Measurements from ENCODE around the gene METTL17. TPM values are rescaled to one million over a fixed set of nuclear protein-coding genes. Genes with fewer than 3 reads are reported as not detected.

METTL17 gene
- total and polyA plus RNA-seq, 2 of the 13 experiments (the other 11 are each of a cell fraction or from before 2014, with no cell fraction given) = 122 to 199 TPM

DNA sequence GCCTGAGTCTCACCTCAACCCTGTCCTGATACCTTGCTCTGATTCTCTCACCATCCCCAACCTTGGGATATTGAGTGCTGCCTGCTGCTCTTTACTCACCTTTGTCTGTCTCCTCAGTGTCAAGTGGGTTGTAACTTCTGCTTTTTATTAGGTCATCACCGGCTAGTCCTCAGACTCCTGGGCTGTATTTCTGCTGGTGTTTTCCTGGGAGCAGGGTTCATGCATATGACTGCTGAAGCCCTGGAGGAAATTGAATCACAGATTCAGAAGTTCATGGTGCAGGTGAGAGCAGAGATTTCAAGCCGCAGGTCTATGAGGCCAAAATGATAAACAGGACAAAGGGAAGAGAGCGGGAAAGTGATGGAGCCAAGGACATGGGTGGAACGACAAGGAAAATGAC lies 9.8 kb downstream of the METTL17 start:
- no peak for FAIRE-seq
- in situ Hi-C loops (cut with HindIII; ENCODE audit: extremely low pct_ligation_motif_present, low pct_unique_long_range_greater_than_20kb) = loop anchor here (25.0 kb wide), 1 partner anchor 662 kb away; the partner anchor contains the start of genes CCNB1IP1 and PARP2

DNA sequence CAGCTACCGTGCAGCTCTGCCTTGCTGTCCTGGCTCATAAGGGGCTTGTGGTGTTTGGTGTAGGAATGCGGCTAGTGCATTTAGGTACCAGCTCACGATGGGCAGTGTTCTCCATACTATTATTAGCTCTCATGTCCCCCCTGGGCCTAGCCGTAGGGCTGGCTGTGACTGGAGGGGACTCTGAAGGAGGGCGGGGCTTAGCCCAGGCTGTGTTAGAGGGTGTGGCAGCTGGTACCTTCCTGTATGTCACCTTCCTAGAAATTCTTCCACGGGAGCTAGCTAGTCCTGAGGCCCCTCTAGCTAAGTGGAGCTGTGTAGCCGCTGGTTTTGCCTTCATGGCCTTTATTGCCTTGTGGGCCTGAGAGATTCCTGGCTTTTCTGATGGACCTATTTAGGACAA lies 11.4 kb downstream of the METTL17 start:
- Histone ChIP-seq H3K9me3 (ENCODE audit: low read length) (no peaks in the 10 kb centered on the region), H3K9ac (ENCODE audit: insufficient read depth, low read depth, low read length) (no peak overlapping the region), H3K27ac (ENCODE audit: extremely low read length, insufficient read depth, low read length) (no peak overlapping the region), H3K4me2 (ENCODE audit: low read depth, low read length) (no peak overlapping the region), H3K4me1 (ENCODE audit: insufficient read depth, low read length) (peaks cover 24% of the 10 kb centered on the region), H4K20me1 (ENCODE audit: insufficient read depth, low read length) (no peaks in the 10 kb centered on the region), H3K4me3 (replicated peaks in 1 of 3; ENCODE audit: insufficient read depth in 1 of 3, low read depth in 2 of 3, low read length in 3 of 3) (no peak overlapping the region), H2AFZ (ENCODE audit: low read length) (no peak overlapping the region), H3K36me3 (replicated peaks in 1 of 2; ENCODE audit: control insufficient read depth in 1 of 2, insufficient read depth in 2 of 2, low read length in 2 of 2) (peaks cover 3 to 5% of the 10 kb centered on the region in 2 experiments; a peak in 4 of 5 replicates), H3K27me3 (ENCODE audit: control insufficient read depth in 1 of 2, insufficient read depth in 2 of 2, low read length in 2 of 2) (0 out of 5 replicates have a peak, but pooled peaks cover 0 to 3% of the 10 kb centered on the region in 2 experiments), H3K79me2 (ENCODE audit: insufficient read depth, low read length) (no peaks in the 10 kb centered on the region)
- in situ Hi-C loops (cut with HindIII; ENCODE audit: extremely low pct_ligation_motif_present, low pct_unique_long_range_greater_than_20kb) (no loop called here), intact Hi-C loops (cut with micrococcal nuclease; ENCODE audit: unreplicated experiment) (no loop called here)
- no TSS peak for BruUV-seq (replicated peaks)
- CTCF ChIA-PET (ENCODE audit: low intra/inter-chr PET ratio, low total read pairs) = no interaction called here
- ATAC-seq = no peak; the same call in 2 of the 3 replicates
- no peak for FAIRE-seq
- WGBS (ENCODE audit: low lambda C conversion rate) = 47% methylated on average over 7 of the region's 7 CpGs
- no peak for DNase-seq (ENCODE audit: low spot score)
- POLR2A ChIA-PET = no interaction called here
- TF ChIP-seq REL (CRISPR knock-in tag; conservative IDR thresholded peaks at IDR 0.05) (no peak), ZNF460 (CRISPR knock-in tag; IDR thresholded peaks at IDR 0.05; ENCODE audit: borderline replicate concordance) (no peak), PHF21A (CRISPR knock-in tag; IDR thresholded peaks at IDR 0.05) (no peak), ZFP36 (IDR thresholded peaks at IDR 0.05; ENCODE audit: borderline replicate concordance, low read depth, low read length, partially characterized antibody) (no peak), NR2F6 (IDR thresholded peaks at IDR 0.05) (no peak), NR2F6 (CRISPR knock-in tag; IDR thresholded peaks at IDR 0.05) (no peak)
- TF ChIP-seq, protein P1, sequence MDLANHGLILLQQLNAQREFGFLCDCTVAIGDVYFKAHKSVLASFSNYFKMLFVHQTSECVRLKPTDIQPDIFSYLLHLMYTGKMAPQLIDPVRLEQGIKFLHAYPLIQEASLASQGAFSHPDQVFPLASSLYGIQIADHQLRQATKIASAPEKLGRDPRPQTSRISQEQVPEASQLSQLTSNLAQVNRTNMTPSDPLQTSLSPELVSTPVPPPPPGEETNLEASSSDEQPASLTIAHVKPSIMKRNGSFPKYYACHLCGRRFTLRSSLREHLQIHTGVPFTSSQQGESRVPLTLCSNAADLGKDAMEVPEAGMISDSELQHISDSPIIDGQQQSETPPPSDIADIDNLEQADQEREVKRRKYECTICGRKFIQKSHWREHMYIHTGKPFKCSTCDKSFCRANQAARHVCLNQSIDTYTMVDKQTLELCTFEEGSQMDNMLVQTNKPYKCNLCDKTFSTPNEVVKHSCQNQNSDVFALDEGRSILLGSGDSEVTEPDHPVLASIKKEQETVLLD (CRISPR knock-in tag; IDR thresholded peaks at IDR 0.05; ENCODE audit: low read depth) = no peak
- TF ChIP-seq, protein P2, sequence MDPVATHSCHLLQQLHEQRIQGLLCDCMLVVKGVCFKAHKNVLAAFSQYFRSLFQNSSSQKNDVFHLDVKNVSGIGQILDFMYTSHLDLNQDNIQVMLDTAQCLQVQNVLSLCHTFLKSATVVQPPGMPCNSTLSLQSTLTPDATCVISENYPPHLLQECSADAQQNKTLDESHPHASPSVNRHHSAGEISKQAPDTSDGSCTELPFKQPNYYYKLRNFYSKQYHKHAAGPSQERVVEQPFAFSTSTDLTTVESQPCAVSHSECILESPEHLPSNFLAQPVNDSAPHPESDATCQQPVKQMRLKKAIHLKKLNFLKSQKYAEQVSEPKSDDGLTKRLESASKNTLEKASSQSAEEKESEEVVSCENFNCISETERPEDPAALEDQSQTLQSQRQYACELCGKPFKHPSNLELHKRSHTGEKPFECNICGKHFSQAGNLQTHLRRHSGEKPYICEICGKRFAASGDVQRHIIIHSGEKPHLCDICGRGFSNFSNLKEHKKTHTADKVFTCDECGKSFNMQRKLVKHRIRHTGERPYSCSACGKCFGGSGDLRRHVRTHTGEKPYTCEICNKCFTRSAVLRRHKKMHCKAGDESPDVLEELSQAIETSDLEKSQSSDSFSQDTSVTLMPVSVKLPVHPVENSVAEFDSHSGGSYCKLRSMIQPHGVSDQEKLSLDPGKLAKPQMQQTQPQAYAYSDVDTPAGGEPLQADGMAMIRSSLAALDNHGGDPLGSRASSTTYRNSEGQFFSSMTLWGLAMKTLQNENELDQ (CRISPR knock-in tag; IDR thresholded peaks at IDR 0.05; ENCODE audit: borderline replicate concordance) = no peak

More for the DNA sequence above, 9.8 kb downstream of the METTL17 start:
- H3K4me3 ChIP-seq (replicated peaks in 1 of 3; ENCODE audit: insufficient read depth in 1 of 3, low read depth in 2 of 3, low read length in 3 of 3) = no peak overlapping the region
- TF ChIP-seq, protein P3, sequence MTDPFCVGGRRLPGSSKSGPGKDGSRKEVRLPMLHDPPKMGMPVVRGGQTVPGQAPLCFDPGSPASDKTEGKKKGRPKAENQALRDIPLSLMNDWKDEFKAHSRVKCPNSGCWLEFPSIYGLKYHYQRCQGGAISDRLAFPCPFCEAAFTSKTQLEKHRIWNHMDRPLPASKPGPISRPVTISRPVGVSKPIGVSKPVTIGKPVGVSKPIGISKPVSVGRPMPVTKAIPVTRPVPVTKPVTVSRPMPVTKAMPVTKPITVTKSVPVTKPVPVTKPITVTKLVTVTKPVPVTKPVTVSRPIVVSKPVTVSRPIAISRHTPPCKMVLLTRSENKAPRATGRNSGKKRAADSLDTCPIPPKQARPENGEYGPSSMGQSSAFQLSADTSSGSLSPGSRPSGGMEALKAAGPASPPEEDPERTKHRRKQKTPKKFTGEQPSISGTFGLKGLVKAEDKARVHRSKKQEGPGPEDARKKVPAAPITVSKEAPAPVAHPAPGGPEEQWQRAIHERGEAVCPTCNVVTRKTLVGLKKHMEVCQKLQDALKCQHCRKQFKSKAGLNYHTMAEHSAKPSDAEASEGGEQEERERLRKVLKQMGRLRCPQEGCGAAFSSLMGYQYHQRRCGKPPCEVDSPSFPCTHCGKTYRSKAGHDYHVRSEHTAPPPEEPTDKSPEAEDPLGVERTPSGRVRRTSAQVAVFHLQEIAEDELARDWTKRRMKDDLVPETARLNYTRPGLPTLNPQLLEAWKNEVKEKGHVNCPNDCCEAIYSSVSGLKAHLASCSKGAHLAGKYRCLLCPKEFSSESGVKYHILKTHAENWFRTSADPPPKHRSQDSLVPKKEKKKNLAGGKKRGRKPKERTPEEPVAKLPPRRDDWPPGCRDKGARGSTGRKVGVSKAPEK (CRISPR knock-in tag; IDR thresholded peaks at IDR 0.05; ENCODE audit: borderline replicate concordance) = no peak
- TF ChIP-seq, protein P4, sequence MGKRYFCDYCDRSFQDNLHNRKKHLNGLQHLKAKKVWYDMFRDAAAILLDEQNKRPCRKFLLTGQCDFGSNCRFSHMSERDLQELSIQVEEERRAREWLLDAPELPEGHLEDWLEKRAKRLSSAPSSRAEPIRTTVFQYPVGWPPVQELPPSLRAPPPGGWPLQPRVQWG (CRISPR knock-in tag; IDR thresholded peaks at IDR 0.05; ENCODE audit: borderline replicate concordance, low read depth) = no peak
- POLR2A ChIA-PET = no interaction called here
- intact Hi-C loops (cut with micrococcal nuclease; ENCODE audit: unreplicated experiment) = no loop called here
- no peak overlapping the region for H3K27ac ChIP-seq (ENCODE audit: extremely low read length, insufficient read depth, low read length)
- H3K9me3 ChIP-seq (ENCODE audit: low read length) = no peaks in the 10 kb centered on the region
- 56% methylated on average over 4 of the region's 4 CpGs for WGBS (ENCODE audit: low lambda C conversion rate)
- DNase-seq (ENCODE audit: low spot score) = no peak
- no peak overlapping the region for H3K9ac ChIP-seq (ENCODE audit: insufficient read depth, low read depth, low read length)
- peaks cover 24% of the 10 kb centered on the region for H3K4me1 ChIP-seq (ENCODE audit: insufficient read depth, low read length)
- CTCF ChIA-PET (ENCODE audit: low intra/inter-chr PET ratio, low total read pairs) = no interaction called here
- no peak overlapping the region for H2AFZ ChIP-seq (ENCODE audit: low read length)
- H3K27me3 ChIP-seq (ENCODE audit: control insufficient read depth in 1 of 2, insufficient read depth in 2 of 2, low read length in 2 of 2) = 0 out of 5 replicates have a peak, but pooled peaks cover 0 to 3% of the 10 kb centered on the region in 2 experiments
- H3K36me3 ChIP-seq (replicated peaks in 1 of 2; ENCODE audit: control insufficient read depth in 1 of 2, insufficient read depth in 2 of 2, low read length in 2 of 2) = peaks cover 11 to 21% of the 10 kb centered on the region in 2 experiments
- H4K20me1 ChIP-seq (ENCODE audit: insufficient read depth, low read length) = no peaks in the 10 kb centered on the region
- BruUV-seq (replicated peaks) = no TSS peak
- H3K79me2 ChIP-seq (ENCODE audit: insufficient read depth, low read length) = no peaks in the 10 kb centered on the region
- ATAC-seq = no peak; the same call in 2 of the 3 replicates
- no peak overlapping the region for H3K4me2 ChIP-seq (ENCODE audit: low read depth, low read length)

Measured in HepG2 (cell line).